Mesenteric fat pad (tissue), 1 donor: ENCODE measurements around the gene BPIFB2. TPM values are rescaled to one million over a fixed set of nuclear protein-coding genes. Genes with fewer than 3 reads are reported as not detected.

Experiments used
- DNase-seq: peaks from one replicate; pipeline ENCODE4 v3.0.0-alpha.2; 2020; ENCODE audit warnings: low spot score
- total RNA-seq: library from RNA; stranded (reverse); fragmentation: NEBNext Ultra II Directional; extraction: Animal tissue kit (Norgen Biotek cat#: 25700); gene quantifications from one replicate; pipeline ENCODE4 v1.2.1, GENCODE V29; 2021
- donor health status: DM: yes; HTN: yes; CAD: no.

Gene BPIFB2
- total RNA-seq, 1 donor from 2014 or later = not detected

DNA sequence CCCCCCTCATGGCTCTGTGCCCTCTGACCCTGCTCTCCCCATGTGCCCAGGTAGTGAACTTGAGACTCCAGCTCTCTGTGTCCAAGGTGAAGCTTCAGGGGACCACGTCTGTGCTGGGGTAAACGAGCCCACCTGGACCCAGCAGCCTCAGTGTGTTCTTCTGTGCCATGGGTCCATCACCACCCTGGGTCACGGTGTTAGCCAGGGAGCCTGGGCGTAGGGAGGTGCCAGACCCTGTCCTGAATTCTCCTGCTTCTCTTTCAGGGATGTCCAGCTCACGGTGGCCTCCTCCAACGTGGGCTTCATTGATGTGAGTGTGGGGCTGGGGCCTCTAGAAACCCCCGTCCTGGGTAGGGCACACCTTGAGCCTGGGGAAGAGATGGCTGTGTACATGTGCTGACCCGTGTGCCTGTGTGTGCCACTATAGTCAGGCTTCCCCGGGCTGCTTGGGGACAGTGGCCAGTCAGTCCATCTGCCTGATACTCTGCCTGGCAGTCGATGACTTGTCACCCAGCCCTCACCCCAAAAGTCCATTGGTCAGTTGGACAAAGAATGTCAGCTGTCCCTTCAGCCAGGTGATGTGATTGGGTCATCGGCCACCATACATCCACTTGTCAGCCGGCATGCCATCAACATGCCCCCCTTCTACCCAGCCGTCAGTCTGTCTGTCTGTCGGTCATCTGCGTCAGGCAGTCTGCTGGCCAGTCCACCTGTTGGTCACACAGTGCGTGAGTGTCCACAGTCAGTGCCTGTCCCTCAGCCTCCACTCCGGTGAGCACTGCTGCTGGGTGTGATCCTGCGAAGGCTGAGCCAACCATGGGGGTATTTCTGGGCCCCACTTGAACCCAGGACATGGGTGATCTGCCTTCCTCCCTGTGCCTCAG lies 13.0 kb downstream of the BPIFB2 start:
- DNase-seq = no peak

DNA sequence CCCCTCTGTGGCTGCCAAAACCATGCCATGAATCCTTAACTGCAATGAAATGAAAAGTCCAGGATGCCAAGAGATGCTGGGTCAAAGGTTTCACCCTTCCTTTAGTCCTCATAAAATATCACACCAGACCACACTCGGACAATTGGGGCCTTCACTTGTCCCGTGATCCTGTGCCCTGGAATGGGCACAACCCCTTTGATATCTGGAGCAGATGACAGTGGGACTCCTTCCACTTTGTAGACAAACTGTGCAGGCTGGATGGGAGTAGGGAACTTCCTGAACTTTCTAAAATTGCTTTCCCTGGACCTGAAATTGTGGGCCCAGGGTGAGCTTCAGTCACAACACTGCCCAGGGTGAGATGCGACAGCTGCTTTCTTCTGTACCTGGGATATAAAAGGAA lies 14.4 kb downstream of the BPIFB2 start:
- no peak for DNase-seq

DNA sequence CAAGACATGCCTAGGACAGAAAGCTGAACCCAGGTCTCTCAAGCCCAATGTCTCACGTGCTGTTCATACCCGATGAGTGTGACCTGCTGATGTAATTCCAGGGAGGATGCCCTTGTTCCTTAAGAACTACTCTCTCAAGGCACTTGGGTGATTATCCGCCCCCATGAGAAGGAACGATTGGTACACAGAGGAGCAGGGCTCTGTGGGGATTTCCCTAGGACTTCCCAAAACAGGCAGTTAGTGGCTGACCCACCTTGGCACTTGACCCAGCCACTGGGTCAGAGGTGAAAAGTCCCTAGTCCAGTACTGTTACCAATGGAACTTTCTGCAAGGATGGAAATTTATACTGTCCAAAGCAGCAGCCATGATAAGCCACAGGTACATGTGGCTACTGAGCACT lies 14.8 kb downstream of the BPIFB2 start:
- no peak for DNase-seq

- DNase-seq = no peak
Observed at GRCh38 chr20:33022694-33023438, 15.4 kb downstream of the BPIFB2 start.

- no peak for DNase-seq
Observed at GRCh38 chr20:33023439-33024242, 16.1 kb downstream of the BPIFB2 start.

DNA sequence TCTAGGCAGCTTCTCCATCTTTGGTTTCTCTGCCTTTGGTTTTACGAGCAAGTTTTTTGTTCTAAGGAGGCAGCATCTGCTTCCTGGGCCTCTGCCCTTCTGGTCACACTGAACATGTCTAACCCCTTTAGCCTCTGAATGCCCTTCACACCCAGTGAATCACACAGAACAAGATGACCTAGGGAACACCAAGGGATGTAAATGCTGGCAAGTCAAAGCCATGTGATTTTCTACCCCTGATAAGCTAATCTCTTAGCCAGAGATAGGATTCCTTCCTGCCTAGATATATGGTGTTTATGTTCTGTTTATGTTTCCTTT lies 16.7 kb downstream of the BPIFB2 start:
- no peak for DNase-seq

GRCh38 chr20:33024609-33025317 lies 17.3 kb downstream of the BPIFB2 start:
- no peak for DNase-seq

- no peak for DNase-seq
Observed at GRCh38 chr20:33025318-33025876, 17.9 kb downstream of the BPIFB2 start.

- DNase-seq = no peak
Observed at GRCh38 chr20:33026072-33026778, 18.7 kb downstream of the BPIFB2 start.

- DNase-seq = no peak
Observed at GRCh38 chr20:33026779-33027759, 19.6 kb downstream of the BPIFB2 start.

- no peak for DNase-seq
Observed at GRCh38 chr20:33027769-33028751, 20.6 kb downstream of the BPIFB2 start.

DNA sequence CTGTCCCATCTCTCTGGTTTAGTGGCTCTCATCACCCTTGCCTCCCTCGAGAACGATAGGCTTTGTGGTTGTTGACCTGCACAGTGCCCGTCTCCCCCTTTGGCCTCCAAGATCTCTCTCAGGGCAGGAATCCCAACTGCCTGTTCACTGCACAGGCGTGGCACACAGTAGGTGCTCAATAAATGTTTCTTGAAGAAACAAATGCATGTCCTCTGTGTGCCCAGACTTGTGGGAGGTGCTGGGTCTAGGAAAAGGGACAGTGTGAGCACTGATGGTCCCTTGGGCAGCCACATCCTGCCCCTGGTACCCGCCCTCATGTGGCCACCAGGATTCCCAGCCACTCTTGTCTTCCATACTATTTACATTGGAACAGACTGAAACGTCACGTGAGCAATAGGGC lies 21.4 kb downstream of the BPIFB2 start:
- no peak for DNase-seq

DNA sequence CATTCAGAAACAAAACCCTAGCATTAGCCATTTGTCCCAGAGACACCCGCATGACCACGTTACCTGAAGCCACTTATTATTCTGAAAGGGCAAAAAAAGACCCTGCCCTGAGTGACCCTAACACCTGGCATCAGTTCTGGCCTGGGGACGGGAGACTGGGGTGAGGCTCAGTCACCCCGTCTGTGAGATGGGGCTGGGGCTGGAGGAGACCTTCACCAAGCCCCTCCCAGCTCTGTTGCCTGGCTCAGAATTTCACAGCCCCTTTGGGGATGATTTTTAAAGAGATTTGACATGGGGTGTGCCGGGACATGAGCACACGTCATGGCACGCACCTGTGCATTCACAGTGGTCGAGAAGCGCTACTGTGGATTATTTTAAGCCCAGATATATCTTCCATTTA lies 22.6 kb downstream of the BPIFB2 start:
- DNase-seq = no peak

DNA sequence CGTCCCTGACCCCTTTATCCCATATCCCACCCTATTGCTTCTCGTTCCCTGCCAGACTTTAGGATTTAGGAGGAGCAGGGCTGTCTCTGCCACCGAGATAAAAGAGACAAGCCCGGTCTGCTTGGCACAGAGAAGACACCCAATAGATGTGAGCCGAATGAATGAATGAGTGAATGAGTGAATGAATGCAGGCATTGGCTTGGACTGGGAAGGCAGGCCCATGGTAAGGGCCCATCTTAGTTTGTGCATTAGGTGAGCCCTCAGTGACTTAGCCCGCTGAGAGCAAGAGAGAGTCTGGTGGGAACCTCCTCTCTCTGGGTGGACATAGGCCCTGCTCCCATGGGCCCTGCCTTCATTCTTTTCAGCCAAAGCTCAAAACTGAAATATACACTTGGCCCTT lies 23.1 kb downstream of the BPIFB2 start:
- no peak for DNase-seq

DNA sequence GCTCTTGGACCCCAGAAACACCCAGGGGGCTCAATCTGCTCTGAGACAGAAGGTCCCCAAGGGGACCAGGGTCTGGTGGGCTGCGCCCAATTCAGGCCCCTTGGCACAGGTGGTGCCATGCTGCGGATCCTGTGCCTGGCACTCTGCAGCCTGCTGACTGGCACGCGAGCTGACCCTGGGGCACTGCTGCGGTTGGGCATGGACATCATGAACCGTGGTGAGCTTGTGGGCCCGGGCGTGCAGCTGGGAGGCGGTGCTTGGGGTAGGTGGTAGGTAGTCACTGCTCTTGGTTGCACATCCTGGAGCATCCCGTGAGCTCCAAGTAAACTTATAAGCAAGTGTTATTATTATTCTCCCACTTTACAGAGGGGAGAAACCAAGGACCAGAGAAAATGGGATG lies 24.0 kb downstream of the BPIFB2 start, which contains the start of gene BPIFB6:
TSS of gene BPIFB6 (plus strand) at position 118 of the 400 bp plus-strand sequence. CDS start at position 118, 0 bp downstream.
- DNase-seq = no peak

- DNase-seq = no peak
Observed at GRCh38 chr20:33032555-33032954, 25.1 kb downstream of the BPIFB2 start.

GRCh38 chr20:33033381-33033780 lies 25.9 kb downstream of the BPIFB2 start:
- no peak for DNase-seq

DNA sequence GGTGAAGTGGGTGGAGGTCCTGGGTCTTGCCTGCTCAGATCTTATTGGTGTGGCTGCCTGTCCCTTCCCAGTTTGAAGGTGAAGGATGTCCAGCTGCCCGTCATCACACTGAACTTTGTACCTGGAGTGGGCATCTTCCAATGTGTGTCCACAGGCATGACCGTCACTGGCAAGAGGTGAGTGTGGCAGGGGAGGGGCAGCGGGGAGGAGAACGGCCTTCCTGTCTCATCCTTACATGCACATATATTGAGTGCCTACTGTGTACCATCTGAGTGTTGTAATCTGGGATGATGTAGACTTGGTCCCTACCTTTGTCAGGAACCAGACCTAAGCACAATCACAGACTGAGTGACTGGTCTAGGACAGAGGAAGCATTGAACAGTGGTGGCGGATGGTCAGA lies 26.6 kb downstream of the BPIFB2 start:
- no peak for DNase-seq
